Measurements from ENCODE around the gene SCN10A.

- no peak for TF ChIP-seq HMG20A (CRISPR knock-in tag; conservative IDR thresholded peaks at IDR 0.05)
- TF ChIP-seq NELFE (IDR thresholded peaks at IDR 0.05; ENCODE audit: insufficient read depth, insufficient read length), result no peak
- TF ChIP-seq MECOM (CRISPR knock-in tag; IDR thresholded peaks at IDR 0.05), result no peak
- no peak for TF ChIP-seq SP2 (IDR thresholded peaks at IDR 0.05; ENCODE audit: extremely low read depth, low read depth, low read length, poor library complexity, severe bottlenecking)
- TF ChIP-seq ELK1 (CRISPR knock-in tag; IDR thresholded peaks at IDR 0.05), result no peak
- no peak for TF ChIP-seq SMC3 (conservative IDR thresholded peaks at IDR 0.05; ENCODE audit: insufficient read depth, low read depth, low read length)
- TF ChIP-seq SIX5 (IDR thresholded peaks at IDR 0.05; ENCODE audit: borderline replicate concordance in 1 of 2, insufficient read depth in 1 of 2, low read depth in 1 of 2, low read length in 2 of 2), result no peak
- TF ChIP-seq SIN3A (IDR thresholded peaks at IDR 0.05; ENCODE audit: borderline replicate concordance in 2 of 2, control insufficient read depth in 1 of 2, low read depth in 2 of 2, low read length in 2 of 2), result no peak
- TF ChIP-seq CTCF (IDR thresholded peaks at IDR 0.05 in 2 of 3, conservative IDR thresholded peaks at IDR 0.05 in 1 of 3; ENCODE audit: insufficient read depth in 2 of 3, low read depth in 1 of 3, low read length in 3 of 3), result no peak
- no peak for TF ChIP-seq ZNF780A (CRISPR knock-in tag; IDR thresholded peaks at IDR 0.05)
- no peak for TF ChIP-seq ATF2 (CRISPR knock-in tag; IDR thresholded peaks at IDR 0.05)
- no peak for TF ChIP-seq TAF1 (IDR thresholded peaks at IDR 0.05; ENCODE audit: control insufficient read depth, extremely low read depth, insufficient read depth, low read length, severe bottlenecking)
Observed at GRCh38 chr3:38728008-38728407, 88.0 kb downstream of the SCN10A start.
